HG03432 (cell line): Measurements from ENCODE around the gene SSBP3.

Source experiments
- ATAC-seq: cut with Tn5 transposase; IDR thresholded peaks from one replicate; pipeline ENCODE4 v1.9.1; 2021; ENCODE audit warnings: mild to moderate bottlenecking, moderate library complexity; ENCODE audit not compliant: unreplicated experiment

The SSBP3 gene

DNA sequence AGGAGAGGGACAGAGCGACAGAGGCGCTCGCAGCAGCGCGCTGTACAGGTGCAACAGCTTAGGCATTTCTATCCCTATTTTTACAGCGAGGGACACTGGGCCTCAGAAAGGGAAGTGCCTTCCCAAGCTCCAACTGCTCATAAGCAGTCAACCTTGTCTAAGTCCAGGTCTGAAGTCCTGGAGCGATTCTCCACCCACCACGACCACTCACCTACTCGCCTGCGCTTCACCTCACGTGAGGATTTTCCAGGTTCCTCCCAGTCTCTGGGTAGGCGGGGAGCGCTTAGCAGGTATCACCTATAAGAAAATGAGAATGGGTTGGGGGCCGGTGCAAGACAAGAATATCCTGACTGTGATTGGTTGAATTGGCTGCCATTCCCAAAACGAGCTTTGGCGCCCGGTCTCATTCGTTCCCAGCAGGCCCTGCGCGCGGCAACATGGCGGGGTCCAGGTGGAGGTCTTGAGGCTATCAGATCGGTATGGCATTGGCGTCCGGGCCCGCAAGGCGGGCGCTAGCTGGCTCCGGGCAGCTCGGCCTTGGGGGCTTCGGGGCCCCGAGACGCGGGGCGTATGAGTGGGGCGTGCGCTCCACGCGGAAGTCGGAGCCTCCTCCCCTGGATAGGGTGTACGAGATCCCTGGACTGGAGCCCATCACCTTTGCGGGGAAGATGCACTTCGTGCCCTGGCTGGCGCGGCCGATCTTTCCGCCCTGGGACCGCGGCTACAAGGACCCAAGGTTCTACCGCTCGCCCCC lies 206.3 kb downstream of the SSBP3 start, which contains the start of the genes CYB5RL and MRPL37:
Gene CYB5RL, minus strand, starts transcription at position 266 of the 754 bp plus-strand sequence. CDS start 4,414 bp downstream, outside the sequence.
Gene MRPL37, plus strand, starts transcription at position 403 of the 754 bp plus-strand sequence. Its CDS starts 77 bp downstream, at position 480.
- peak; percentile 97 for ATAC-seq

DNA sequence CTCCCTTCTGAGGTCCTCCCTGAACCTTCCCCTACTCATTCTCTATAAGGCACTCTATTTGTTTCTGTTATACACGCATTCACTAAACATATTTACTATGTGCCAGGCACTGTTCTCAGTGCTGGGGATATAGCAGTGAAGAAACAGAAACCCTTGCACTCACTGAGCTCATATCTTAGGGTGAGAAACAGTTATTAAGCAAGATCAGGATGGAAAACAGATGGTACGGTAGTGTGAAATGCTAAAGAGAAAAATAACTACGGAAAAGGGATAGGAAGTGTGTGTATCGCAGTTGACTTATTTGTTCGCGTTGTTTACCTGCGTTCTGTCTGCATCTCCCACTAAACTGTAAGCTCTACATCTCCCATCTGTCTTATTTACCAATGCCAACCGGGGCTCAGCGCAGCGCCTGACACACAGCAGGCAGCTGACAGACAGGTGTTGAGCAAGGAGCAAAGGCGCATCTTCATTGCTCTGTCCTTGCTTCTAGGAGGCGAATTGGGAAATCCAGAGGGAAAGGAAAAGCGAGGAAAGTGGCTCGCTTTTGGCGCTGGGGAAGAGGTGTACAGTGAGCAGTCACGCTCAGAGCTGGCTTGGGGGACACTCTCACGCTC lies 206.9 kb downstream of the SSBP3 start:
- ATAC-seq, result no peak

DNA sequence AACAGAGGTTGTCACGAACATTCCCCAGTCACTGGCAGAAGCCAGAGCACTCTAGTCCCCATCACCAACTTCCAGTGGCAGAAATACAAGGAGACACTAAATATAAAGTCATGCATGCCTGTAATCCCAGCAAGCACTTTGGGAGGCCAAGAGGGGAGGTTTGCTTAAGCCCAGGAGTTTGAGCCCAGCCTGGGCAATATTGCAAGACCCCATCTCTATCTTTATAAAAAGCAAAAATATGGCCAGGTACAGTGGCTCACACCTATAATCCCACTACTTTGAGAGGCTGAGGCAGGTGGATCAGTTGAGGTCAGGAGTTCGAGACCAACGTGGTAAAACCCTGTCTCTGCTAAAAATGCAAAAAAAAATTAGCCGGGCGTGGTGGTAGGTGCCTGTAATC lies 212.7 kb downstream of the SSBP3 start:
- ATAC-seq, result no peak

DNA sequence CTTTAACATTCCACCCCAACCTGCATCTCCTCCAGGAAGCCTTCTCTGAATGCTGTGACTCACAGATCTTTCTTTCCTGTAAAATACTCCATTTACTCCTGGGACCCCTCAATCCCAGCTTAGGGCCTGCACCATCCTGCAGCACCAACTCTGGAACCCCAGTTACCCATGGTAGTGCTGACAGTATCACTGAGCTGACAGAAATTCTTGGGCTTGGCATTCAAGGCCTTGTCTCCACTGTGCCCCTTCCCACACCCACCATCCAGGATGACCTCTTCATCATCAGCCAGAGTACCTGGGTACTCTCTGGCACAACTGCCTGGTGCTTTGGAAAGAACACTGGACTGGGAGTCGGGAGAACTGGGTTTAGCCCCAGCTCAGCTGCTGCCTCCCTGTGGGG lies 214.7 kb downstream of the SSBP3 start:
- no peak for ATAC-seq

DNA sequence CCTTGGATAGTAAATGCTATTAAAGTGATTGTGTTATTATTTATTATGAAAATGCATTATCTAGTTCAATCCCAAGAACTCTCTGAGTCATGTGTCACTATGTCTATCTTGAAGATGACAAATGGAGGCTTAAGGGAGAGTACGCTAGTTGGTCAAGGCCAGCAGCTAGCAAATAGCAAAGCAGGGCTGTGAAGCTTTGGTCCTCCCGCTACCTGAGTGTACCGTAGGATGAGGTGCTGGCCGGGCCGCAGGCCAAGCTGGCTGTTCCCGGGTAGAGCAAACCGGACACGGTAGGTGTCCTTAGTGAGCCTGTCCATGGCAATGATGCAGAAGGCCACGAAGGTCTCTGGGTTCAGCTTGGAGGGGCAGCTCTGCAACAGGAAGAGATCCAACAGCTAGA lies 215.7 kb downstream of the SSBP3 start:
- ATAC-seq, result no peak

DNA sequence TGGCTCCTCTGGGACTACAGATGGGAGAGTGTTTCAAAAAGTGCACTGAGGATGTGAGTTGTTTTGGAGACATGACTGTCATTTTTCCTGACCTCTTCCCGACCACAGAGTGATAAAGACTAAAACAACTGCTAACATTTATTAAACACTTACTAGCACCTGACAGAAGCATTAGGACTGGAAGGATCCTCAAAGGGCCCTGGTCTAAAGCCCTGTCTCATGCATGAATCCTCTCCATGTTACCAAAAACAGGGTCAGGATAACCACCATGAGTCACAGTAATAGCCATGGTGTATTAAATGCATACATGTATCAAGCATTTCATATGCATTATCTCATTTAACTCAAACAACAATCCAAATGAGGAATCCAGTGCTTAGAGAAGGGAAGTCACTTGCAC lies 217.9 kb downstream of the SSBP3 start:
- ATAC-seq, result no peak

DNA sequence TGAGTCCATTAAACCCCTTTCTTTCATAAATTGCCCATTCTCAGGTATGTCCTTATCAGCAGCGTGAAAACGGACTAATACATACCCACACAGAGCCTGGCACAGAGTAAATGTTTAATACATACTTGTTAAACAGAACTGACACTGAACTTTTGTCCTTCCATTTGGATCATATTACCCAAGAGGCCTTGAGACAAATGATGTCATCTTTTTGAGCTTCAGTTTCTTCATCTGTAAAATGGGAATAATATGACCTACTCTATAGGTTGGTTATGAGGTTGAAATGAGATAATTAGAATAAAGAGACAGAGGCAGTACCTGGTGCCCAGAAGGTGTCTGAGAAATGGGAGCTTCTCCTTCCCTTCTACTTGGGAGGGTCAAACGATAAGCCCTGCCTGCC lies 220.1 kb downstream of the SSBP3 start:
- ATAC-seq, result no peak

DNA sequence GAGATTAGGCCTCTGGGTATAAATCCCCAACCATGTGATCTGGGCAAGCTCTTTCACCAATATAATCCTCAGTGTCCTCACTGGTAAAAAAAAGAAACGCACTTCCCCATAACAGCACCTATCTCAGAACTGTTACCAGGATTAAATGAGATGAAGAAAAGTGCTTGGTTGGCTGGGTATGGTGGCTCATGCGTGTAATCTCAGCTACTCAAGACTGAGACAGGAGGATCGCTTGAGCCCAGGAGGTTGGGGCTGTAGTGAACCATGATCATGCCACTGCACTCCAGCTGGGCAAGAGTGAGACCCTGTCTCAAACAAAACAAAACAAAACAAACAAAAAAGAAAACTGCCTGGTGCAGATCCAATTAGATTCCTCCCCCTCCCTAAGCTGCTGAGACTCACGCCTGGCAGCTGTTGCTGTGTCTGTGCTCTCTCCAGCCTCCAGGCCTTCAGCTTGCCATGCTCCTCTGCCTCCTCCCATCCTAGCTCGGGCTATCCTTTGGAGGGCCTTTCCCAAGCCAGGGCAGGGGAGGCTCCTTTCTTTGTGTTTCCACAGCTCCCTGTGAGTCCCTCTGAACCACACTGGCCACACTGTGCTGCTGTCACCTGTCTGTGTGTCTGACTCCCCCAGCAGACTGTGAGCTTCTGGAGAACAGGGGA lies 225.4 kb downstream of the SSBP3 start:
- no peak for ATAC-seq

DNA sequence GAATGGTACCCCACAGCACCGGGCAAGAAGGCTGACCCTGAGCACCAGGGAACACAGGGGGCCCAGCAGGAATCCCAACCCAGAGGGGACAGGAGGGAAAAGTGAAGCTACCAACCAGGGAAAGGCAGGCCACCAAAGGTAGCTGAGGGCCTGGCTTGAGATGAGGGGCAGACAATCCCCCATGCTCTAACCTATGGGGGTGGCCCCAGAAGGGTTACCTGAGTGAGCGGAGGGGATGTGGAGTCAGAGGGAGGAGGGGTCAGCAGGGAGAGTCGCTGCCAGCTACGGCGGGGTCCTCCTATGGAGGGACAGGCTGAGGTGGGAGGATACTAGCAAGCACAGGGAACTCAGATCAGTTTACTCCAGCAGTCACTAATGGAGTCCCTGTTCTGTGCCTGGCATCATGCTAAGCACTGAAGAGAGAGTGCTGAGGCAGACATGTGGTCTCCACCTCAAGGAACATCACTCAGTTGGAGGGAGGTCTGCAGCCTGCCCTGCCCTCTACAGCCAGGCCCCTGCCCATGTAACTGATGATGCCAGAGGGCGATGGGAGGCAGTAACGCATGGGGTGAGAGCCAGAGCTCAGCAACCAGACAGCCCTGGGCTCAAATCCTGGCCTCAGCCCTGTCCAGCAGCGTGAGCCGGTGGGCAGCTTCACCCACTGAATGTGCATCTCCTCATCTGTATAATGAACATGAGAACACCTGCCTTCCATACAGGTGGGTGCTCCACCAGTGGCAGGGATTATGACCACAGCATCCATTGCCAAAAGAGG lies 227.7 kb downstream of the SSBP3 start:
- no peak for ATAC-seq

DNA sequence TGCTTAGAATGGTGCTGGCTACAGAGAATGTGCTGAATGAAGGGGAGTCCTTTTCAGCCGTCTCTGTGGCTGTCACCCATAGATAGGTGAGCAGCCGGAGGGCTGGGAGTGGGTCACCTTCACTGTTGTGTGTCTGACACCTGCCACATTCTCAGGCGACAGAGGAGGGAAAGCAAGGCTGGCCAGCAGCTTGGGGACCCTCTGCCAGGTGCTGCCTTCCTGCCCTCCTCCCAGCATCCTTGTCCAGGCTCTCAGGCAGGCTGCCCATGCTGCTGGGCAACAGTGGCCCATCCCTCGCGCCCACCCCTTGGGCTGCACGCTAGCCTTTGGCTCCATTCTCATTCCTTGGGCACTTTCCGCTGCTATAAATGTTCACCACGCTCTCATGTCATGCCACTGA lies 228.5 kb downstream of the SSBP3 start:
- no peak for ATAC-seq

DNA sequence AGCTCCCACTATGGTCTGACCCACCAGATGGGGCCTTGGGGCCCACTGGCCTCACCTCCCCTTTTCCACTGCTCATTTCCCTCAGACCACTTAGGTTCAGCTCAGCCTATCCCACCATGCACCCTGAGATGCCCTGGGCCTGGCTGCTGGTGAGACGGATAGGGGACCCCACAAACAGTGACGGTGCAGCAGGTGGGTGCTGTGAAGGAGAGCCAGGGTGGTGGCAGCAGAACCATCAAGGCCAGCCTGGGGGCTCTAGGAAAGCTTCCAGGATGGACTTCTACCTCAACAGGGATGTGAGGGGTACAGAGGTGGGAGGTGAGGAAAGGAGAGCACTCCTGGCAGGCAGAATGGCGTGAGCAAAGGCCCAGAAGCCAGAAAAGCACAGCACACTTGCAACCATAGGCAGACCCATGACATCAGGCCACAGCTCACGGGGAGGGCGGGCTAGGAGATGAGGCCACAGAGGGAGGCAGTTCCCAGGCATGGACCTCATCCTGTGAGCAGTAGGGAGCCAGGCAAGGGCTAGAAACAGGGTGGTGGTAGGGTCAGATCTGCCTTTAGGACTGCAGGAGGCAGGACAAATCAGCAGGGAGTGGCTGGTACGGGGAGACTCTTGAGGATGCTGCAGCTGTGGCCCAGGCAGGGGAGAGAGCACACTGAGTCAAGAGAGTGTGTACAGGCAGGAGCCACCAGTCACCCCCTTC lies 229.4 kb downstream of the SSBP3 start:
- no peak for ATAC-seq
